Neural cell (in vitro differentiated cells): ENCODE measurements around the gene PDCD1. TPM values are rescaled to one million over a fixed set of nuclear protein-coding genes. Genes with fewer than 3 reads are reported as not detected.

Experiments used
- H2AFZ ChIP-seq: fragments of 200-600, 300-800 bp; sonication (generic), shearing (Covaris generic); 2 replicates; pipeline ENCODE4 v1.6.0; 2014; ENCODE audit warnings: low read depth, mild to moderate bottlenecking, antibody characterized with exemption, low read length, moderate library complexity
- H3F3A ChIP-seq: fragments of 200-600 bp; shearing (Covaris generic); 2 replicates; pipeline ENCODE4 v1.6.1; 2016; ENCODE audit warnings: mild to moderate bottlenecking, moderate library complexity, mixed read lengths, antibody characterized with exemption, low read length; ENCODE audit not compliant: insufficient read depth, poor library complexity, severe bottlenecking
- H3K27ac ChIP-seq: fragments of 200-600, 300-800 bp; sonication (generic), shearing (Covaris generic); 2 replicates; pipeline ENCODE4 v1.5.1; 2014; ENCODE audit warnings: mild to moderate bottlenecking, low read length, moderate library complexity
- H3K27me3 ChIP-seq: fragments of 300-800, 200-600 bp; sonication (generic), shearing (Covaris generic); 2 replicates; pipeline ENCODE4 v1.6.0; 2014; ENCODE audit warnings: mild to moderate bottlenecking, low read depth, low read length, moderate library complexity; ENCODE audit not compliant: insufficient read depth
- H3K36me3 ChIP-seq: fragments of 300-800, 200-600 bp; sonication (generic), shearing (Covaris generic); 2 replicates; pipeline ENCODE4 v1.5.1; 2014; ENCODE audit warnings: mild to moderate bottlenecking, antibody characterized with exemption, low read length, moderate library complexity; ENCODE audit not compliant: insufficient read depth
- H3K4me2 ChIP-seq: fragments of 300-800, 200-600 bp; sonication (generic), shearing (Covaris generic); 2 replicates; pipeline ENCODE4 v1.6.0; 2014; ENCODE audit warnings: mild to moderate bottlenecking, low read length
- H3K4me3 ChIP-seq: fragments of 300-800, 200-600 bp; sonication (generic), shearing (Covaris generic); 2 replicates; pipeline ENCODE4 v1.5.1; 2014; ENCODE audit warnings: mild to moderate bottlenecking, low read length, moderate library complexity
- H3K79me2 ChIP-seq: fragments of 200-600 bp; shearing (Covaris generic); replicated peaks from 2 replicates; pipeline ENCODE4 v1.6.0; 2014; ENCODE audit warnings: mild to moderate bottlenecking, low read length, moderate library complexity; ENCODE audit not compliant: insufficient read depth
- H3K9ac ChIP-seq: fragments of 300-800, 200-600 bp; sonication (generic), shearing (Covaris generic); 2 replicates; pipeline ENCODE4 v1.6.1; 2016; ENCODE audit warnings: mild to moderate bottlenecking, low read length, mixed read lengths
- H3K9me2 ChIP-seq: fragments of 200-600 bp; shearing (Covaris generic); 2 replicates; pipeline ENCODE4 v1.6.1; 2016; ENCODE audit warnings: mild to moderate bottlenecking, low read length, mixed read lengths; ENCODE audit not compliant: insufficient read depth
- H3K9me3 ChIP-seq: fragments of 200-600, 300-800 bp; sonication (generic), shearing (Covaris generic); 2 replicates; pipeline ENCODE4 v1.6.1; 2016; ENCODE audit warnings: mild to moderate bottlenecking, mixed run types, low read length, moderate library complexity, mixed read lengths
- H4K20me1 ChIP-seq: fragments of 200-600 bp; shearing (Covaris generic); 2 replicates; pipeline ENCODE4 v1.6.1; 2016; ENCODE audit warnings: mild to moderate bottlenecking, mixed run types; ENCODE audit not compliant: insufficient read depth
- EP300 ChIP-seq: fragments of 450-650 bp; conservative IDR thresholded peaks from 2 replicates; pipeline ENCODE4 v1.6.1; 2014; ENCODE audit warnings: antibody characterized with exemption, mild to moderate bottlenecking, moderate library complexity; ENCODE audit not compliant: poor library complexity, severe bottlenecking
- EZH2 ChIP-seq: fragments of 200-600, 300-800 bp; shearing (Covaris generic), sonication (generic); IDR thresholded peaks from 2 replicates; pipeline ENCODE4 v1.6.1; 2014; ENCODE audit warnings: antibody characterized with exemption, low read length, borderline replicate concordance, mild to moderate bottlenecking; ENCODE audit not compliant: insufficient read depth, poor library complexity, severe bottlenecking
- MXI1 ChIP-seq: fragments of 450-650 bp; conservative IDR thresholded peaks from 2 replicates; pipeline ENCODE4 v1.6.1; 2014; ENCODE audit warnings: antibody characterized with exemption, mild to moderate bottlenecking; ENCODE audit not compliant: poor library complexity, severe bottlenecking
- POLR2AphosphoS5 ChIP-seq: IDR thresholded peaks from 2 replicates; pipeline ENCODE4 v1.6.1; 2012
- RAD21 ChIP-seq: fragments of 450-650 bp; conservative IDR thresholded peaks from 2 replicates; pipeline ENCODE4 v1.6.1; 2014; ENCODE audit warnings: antibody characterized with exemption, mild to moderate bottlenecking, moderate library complexity
- SMC3 ChIP-seq: fragments of 450-650 bp; conservative IDR thresholded peaks from 2 replicates; pipeline ENCODE4 v1.6.1; 2014; ENCODE audit warnings: antibody characterized with exemption, mild to moderate bottlenecking, moderate library complexity; ENCODE audit not compliant: poor library complexity
- TAF1 ChIP-seq: IDR thresholded peaks from 2 replicates; pipeline ENCODE4 v1.6.1; 2012; ENCODE audit warnings: low read depth
- polyA plus RNA-seq: library from polyadenylated mRNA; depleted of rRNA; stranded (reverse); fragments of >200 nt; gene quantifications from 2 replicates; pipeline ENCODE4 v1.2.3, GENCODE V29; 2014
- TF ChIP-seq, protein P1 (sequence below): fragments of 450-650 bp; IDR thresholded peaks from 2 replicates; pipeline ENCODE4 v1.5.1; 2014; ENCODE audit warnings: antibody characterized with exemption, mild to moderate bottlenecking, moderate library complexity; ENCODE audit not compliant: poor library complexity, severe bottlenecking
- TF ChIP-seq, protein P2 (sequence below): IDR thresholded peaks from 2 replicates; pipeline ENCODE4 v1.6.1; 2012; ENCODE audit warnings: borderline replicate concordance

Gene PDCD1
- polyA plus RNA-seq, 1 donor from 2014 or later: not detected

DNA sequence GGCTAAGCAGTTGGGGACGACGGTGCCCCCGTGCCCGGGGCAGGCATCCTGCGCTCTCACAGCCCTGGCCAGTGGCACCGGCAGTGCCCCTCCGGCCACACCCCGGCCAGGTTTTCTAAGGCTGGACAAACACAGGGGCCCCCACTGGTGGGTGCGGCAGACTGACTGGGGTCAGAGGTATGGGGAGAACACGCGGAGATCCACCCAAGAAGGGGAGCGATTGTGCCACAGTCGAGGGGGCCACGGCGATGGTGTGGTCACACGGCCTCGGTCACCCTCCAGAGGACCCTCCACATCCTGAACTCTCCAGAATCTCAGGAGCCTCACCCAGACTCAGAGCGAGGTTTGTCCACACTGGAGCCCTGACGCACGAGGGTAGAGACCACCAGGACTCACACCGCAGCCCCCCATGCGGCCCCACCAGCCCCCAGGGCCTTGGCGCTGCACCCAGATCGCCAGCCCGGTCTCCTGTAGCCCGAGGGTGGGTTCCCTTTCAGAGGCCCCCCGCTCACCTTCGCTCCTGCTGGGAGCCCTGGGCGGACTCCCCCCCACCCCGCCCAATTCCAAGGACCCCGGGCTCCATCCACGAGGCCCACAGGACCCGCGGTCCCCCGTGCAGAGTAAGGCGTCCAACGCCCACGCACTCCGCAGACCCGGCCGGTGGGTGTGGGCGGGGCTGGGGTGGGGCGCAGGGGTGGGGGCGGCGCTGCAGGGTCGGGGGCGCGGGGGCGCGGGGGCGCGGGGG is 15.2 kb downstream of the PDCD1 start:
- H3F3A ChIP-seq: no peaks in the 10 kb centered on the region
- no peak overlapping the region for H3K9ac ChIP-seq
- H3K36me3 ChIP-seq: no peaks in the 10 kb centered on the region
- no peaks in the 10 kb centered on the region for H3K79me2 ChIP-seq
- TF ChIP-seq EP300 (no peak), POLR2AphosphoS5 (no peak), TAF1 (no peak), MXI1 (no peak), EZH2 (no peak), SMC3 (no peak), RAD21 (no peak)
- TF ChIP-seq, protein P1, sequence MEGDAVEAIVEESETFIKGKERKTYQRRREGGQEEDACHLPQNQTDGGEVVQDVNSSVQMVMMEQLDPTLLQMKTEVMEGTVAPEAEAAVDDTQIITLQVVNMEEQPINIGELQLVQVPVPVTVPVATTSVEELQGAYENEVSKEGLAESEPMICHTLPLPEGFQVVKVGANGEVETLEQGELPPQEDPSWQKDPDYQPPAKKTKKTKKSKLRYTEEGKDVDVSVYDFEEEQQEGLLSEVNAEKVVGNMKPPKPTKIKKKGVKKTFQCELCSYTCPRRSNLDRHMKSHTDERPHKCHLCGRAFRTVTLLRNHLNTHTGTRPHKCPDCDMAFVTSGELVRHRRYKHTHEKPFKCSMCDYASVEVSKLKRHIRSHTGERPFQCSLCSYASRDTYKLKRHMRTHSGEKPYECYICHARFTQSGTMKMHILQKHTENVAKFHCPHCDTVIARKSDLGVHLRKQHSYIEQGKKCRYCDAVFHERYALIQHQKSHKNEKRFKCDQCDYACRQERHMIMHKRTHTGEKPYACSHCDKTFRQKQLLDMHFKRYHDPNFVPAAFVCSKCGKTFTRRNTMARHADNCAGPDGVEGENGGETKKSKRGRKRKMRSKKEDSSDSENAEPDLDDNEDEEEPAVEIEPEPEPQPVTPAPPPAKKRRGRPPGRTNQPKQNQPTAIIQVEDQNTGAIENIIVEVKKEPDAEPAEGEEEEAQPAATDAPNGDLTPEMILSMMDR: no peak
- TF ChIP-seq, protein P2, sequence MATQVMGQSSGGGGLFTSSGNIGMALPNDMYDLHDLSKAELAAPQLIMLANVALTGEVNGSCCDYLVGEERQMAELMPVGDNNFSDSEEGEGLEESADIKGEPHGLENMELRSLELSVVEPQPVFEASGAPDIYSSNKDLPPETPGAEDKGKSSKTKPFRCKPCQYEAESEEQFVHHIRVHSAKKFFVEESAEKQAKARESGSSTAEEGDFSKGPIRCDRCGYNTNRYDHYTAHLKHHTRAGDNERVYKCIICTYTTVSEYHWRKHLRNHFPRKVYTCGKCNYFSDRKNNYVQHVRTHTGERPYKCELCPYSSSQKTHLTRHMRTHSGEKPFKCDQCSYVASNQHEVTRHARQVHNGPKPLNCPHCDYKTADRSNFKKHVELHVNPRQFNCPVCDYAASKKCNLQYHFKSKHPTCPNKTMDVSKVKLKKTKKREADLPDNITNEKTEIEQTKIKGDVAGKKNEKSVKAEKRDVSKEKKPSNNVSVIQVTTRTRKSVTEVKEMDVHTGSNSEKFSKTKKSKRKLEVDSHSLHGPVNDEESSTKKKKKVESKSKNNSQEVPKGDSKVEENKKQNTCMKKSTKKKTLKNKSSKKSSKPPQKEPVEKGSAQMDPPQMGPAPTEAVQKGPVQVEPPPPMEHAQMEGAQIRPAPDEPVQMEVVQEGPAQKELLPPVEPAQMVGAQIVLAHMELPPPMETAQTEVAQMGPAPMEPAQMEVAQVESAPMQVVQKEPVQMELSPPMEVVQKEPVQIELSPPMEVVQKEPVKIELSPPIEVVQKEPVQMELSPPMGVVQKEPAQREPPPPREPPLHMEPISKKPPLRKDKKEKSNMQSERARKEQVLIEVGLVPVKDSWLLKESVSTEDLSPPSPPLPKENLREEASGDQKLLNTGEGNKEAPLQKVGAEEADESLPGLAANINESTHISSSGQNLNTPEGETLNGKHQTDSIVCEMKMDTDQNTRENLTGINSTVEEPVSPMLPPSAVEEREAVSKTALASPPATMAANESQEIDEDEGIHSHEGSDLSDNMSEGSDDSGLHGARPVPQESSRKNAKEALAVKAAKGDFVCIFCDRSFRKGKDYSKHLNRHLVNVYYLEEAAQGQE: no peak
- no peak overlapping the region for H2AFZ ChIP-seq
- H3K9me2 ChIP-seq: no peaks in the 10 kb centered on the region
- H3K27me3 ChIP-seq: peaks cover 4% of the 10 kb centered on the region
- no peaks in the 10 kb centered on the region for H3K9me3 ChIP-seq
- H4K20me1 ChIP-seq: no peaks in the 10 kb centered on the region
- no peak overlapping the region for H3K27ac ChIP-seq
- H3K4me3 ChIP-seq: no peak overlapping the region
- H3K4me2 ChIP-seq: no peak overlapping the region

DNA sequence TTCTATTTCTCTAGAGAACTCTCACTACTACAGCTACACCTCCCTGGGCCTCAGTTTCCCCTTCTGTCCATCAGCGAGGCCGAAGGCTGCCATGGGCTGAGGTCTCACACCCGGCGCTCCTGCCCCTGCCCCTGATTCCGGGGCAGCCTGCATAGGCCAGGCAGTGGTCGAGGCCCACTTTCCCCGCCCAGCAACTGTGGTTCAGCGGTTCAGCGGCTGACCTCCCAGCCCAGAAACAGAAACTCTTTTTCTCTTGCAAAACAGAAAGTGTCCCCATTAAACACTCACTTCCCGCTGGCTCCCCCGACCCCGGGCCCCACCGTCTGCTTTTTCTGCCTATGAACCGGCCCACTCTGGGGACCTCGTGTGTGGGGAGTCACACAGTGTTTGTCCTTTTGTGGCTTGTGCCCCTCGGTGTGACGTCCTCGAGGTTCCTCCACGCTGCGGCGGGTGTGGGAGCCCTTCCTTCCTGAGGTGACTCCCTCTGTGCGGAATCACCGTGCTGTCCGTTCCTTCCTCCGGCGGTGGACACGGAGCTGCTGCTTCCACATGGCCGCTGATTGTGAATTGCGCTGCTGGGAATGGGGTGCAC is 16.0 kb downstream of the PDCD1 start:
- Histone ChIP-seq H3K4me2 (no peak overlapping the region), H3K27me3 (peaks cover 4% of the 10 kb centered on the region), H3K36me3 (no peaks in the 10 kb centered on the region), H3K9ac (no peak overlapping the region), H3K9me2 (no peaks in the 10 kb centered on the region), H2AFZ (no peak overlapping the region), H3K4me3 (no peak overlapping the region), H3K9me3 (no peaks in the 10 kb centered on the region), H3K27ac (no peak overlapping the region), H3K79me2 (no peaks in the 10 kb centered on the region), H4K20me1 (no peaks in the 10 kb centered on the region), H3F3A (no peaks in the 10 kb centered on the region)
- TF ChIP-seq EZH2 (no peak), MXI1 (no peak)
